Measurements from ENCODE around the gene ARMC2.
"Not testable (repeated sequence)": the region's sequence is repeated elsewhere in the genome, so short reads cannot be mapped to it uniquely, and the experiment has no call there.

ARMC2 gene

DNA sequence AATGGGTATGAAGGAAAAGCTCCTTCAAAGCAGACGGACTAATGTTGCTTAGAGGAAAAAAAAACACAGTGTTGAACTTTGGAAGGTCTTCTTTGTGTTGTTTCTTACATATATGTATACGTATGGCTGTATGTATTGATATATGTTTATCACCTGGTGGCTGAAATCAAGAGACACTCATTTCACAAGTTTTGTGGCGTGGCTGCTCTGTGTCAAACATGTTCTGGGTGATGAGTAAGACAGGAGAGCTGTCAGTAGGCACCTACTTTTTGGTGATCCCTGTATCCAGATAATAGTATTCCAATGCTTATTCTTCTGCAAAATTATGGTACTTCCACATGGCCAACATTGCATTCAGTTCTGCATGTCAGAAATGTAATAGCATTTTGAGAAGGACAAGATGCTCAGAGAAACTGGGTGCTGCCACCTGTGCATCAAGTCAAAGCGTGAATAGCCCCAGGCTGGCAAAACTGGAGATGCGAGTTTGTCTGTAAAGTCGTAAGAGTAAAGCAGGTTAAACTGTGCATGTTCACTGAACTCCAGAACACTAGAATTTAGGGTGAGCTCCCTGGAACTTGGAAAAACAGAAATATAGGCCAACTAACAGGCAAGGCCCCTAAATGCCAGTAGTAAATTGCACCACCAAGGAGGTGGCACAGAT lies 67.9 kb downstream of the ARMC2 start:
- no peak for DNase-seq (ENCODE audit: low read depth)

GRCh38 chr6:108920751-108921150 lies 72.5 kb downstream of the ARMC2 start:
- DNase-seq (ENCODE audit: low read depth) = no peak

DNA sequence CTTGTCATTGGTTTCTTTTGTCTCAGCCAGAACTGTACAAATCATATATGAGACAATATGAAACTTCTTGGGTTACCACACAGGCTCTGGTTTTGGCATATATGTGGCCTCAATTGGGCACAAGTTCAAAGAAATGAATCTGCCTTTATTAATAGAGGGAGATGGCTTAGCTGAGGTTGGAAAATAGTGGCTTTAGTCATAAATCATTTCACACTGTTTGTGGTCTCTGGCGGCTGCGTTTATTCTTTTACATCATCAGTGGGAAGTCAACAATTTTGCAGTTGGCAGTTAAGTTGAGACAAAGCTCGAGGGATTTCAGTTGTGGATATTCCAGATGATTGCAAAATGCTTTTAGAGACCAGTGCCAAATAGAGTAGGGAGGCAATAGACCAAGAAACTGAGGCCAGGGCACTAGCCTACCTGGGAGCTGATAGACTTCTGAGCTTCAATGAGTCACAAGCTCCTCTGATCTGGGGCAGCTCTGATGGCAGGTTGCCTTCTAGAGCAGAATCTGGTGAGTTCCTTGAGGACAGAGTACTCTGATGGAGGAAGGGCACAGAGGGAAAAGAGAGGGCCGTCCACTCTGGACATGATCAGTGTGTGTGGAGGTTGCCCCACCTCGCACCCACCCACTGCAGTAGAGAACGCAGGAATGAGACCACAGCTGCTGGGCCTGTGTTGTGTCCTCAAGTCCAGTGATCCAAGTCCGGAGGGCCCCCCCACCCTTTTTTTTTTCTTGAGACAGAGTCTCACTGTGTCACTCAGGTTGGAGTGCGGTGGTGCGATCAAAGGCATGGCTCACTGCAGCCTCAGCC lies 73.5 kb downstream of the ARMC2 start:
- no peak for DNase-seq (ENCODE audit: low read depth)

- no peak for DNase-seq (ENCODE audit: low read depth)
Measured at GRCh38 chr6:108922499-108922898, 74.3 kb downstream of the ARMC2 start.

DNA sequence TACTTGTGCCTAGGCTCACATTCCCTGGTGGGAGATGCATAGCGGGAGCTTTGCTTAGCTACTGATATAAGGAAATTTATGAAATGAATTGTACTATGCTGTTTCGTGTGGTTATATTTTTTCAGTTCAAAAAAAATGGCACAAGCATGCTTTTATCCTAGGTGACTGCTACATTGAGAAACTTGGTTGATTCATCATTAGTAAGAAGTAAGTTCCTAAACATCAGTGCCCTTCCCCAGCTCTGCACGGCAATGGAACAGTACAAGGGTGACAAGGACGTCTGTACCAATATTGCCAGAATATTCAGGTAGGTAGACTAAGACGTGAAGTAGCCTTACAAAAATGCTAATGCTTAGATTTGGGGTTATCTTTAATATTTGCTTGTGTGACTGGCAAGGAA lies 79.7 kb downstream of the ARMC2 start:
- no peak for DNase-seq (ENCODE audit: low read depth)

- DNase-seq (ENCODE audit: low read depth) = no peak
Measured at GRCh38 chr6:108928650-108929049, 80.4 kb downstream of the ARMC2 start.

DNA sequence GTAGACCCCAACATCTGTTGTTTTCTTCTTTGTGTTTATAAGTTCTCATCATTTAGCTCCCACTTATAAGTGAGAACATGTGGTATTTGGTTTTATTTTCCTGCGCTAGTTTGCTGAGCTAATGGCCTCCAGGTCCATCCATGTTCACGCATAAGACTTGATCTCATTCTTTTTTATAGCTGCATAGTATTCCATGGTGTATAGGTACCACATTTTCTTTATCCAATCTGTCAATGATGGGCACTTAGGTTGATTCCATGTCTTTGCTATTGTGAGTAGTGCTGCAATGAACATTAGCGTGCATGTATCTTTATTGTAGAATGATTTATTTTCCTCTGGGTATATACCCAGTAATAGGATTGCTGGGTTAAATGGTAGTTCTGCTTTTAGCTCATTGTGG lies 82.9 kb downstream of the ARMC2 start:
- not testable (repeated sequence) for DNase-seq (ENCODE audit: low read depth)

- no peak for DNase-seq (ENCODE audit: low read depth)
Measured at GRCh38 chr6:108937170-108937569, 88.9 kb downstream of the ARMC2 start.

- DNase-seq (ENCODE audit: low read depth) = no peak
Measured at GRCh38 chr6:108940741-108941140, 92.5 kb downstream of the ARMC2 start.

- DNase-seq (ENCODE audit: low read depth) = no peak
Measured at GRCh38 chr6:108941281-108941680, 93.1 kb downstream of the ARMC2 start.

DNA sequence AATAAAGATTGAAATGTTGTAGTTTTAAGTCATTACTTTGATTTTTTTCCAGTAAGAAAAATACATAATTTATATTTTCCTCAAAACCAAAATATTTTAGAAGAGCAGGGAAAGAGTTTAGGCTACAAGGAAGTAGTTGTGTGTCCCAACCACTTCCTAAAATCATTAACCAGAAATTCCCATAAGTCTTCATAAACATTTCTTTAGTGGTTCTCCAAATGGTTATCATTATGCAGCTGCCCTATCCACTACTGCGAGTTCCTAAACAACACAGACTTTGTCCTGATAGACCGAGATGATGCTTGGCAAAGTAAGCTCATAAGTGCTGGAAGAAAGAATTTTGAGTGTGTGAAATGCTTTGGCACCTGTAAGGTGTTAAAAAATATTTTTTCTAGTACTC lies 93.6 kb downstream of the ARMC2 start:
- no peak for DNase-seq (ENCODE audit: low read depth)

GRCh38 chr6:108942556-108943492 lies 94.6 kb downstream of the ARMC2 start:
- peak; percentile 47 for DNase-seq (ENCODE audit: low read depth)

GRCh38 chr6:108944071-108944470 lies 95.8 kb downstream of the ARMC2 start:
- no peak for DNase-seq (ENCODE audit: low read depth)

DNA sequence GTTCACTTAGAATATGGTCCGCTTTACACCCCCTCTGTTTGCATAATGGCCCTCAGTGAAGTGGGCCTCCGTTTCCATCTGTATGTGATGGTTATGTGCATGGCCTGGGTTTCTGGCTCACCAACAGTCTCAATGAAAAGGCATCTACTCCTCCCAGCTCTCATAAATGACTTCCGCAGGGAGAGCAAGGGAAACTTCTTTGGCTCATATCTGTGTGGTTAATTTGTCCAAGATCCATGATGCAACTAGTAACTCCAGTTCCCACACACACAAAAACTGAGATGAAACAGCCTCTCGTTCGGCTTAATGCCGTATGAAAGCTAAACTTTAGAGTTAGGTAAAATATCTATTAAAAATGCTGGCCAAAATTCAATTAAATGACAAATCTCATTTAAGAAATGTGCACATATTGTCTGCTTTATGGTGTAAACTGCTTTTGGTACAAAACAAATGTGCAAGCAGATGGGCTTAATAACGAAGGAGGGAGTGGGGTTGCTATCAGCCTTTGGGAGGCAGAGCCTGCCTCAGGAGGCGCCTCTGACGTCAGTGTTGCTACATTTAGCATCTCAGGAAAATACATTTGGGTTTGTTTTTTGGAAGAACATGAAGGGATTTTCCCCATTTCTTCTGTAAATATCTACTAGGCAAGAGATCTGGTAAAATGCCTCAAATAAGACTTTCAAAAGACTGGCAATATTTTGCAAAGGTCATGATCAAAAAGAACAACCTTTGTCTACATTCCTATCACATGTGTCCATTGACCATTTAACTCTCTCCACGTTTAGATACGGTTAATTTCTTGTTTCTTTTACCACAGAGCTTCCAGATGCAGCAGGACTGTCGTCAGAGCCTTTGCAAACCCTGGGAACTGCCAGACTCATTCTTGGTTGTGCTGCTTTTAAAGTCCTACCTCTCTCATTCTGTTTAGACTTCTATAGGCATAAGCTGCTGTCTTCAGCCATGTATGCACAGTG lies 96.8 kb downstream of the ARMC2 start:
- DNase-seq (ENCODE audit: low read depth) = no peak

DNA sequence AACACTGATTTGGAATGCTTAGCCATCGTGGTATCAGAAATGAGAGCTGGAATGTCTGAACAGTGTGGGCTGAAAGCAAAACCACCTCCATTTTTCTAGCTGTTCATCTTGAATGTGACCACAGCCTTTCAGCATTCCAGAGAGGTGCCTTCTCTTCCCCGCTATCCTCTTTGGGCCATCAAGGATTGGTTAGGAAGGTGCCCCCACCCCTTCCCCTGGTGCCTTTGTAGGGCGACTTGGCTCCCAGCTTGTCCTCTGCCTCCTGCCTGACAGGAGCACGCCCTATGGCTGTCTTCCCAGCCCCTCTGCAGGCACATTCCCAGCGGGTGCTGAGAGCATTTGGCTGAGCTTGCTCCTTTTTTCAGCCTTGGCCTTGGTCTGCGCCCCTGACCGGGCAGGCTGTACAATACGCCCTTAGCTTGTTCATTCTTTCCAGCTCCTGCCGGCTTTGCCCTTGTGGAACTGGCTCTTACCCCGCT lies 97.5 kb downstream of the ARMC2 start:
- no peak for DNase-seq (ENCODE audit: low read depth)

DNA sequence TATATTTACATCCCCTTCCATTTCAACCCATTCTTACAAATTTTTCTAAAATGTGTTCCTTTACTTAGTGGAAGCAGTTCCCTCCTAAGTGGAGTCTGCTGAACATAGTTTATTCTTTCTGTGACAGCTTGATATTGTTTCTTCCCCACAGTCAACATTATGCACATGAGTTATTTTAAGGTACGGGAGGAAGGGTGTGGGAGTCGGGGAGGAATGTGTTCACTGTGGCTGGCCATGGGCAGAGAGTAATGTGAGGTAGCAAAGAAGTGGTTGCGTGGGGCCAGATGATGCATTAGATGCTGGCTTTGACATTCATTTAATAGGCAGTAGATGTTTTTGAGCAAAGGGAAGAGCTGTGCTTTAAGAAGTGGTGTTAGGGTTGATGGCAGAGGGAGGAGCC lies 98.5 kb downstream of the ARMC2 start:
- no peak for DNase-seq (ENCODE audit: low read depth)

DNA sequence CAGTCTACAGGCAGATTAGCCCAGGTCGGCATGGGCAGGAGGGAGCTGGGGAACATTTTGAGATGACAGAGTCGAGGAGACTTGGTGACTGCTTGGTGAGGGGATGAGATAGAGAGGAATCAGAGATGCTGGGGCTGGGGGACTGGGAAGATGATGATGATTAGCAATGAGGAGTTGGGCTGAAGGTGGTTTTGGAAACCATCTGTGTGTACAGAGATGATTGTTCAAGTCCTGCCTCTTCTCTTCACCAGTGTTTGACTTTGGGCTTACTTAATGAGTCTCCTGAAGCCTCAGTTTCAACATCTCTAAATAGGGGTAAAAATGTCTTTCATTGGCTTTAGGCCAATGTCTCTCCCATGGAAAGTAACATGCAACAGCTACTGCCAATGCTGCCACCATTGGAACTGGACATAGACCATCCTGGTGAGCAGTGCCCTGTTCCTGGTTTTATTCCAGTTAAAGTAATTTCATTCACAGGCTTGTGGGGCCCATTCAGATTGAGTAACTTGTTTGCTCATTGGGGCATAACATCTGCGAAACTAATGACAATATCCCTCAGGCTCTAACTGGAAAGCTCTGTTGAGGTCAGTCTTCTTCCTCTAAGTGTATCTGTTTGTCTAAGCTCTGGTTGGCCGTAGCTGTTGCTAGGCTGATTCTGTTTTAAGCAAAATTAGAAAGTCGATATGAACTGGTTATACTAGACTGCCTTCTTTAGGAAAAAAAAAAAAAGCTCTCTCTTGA lies 99.1 kb downstream of the ARMC2 start:
- no peak for DNase-seq (ENCODE audit: low read depth)

DNA sequence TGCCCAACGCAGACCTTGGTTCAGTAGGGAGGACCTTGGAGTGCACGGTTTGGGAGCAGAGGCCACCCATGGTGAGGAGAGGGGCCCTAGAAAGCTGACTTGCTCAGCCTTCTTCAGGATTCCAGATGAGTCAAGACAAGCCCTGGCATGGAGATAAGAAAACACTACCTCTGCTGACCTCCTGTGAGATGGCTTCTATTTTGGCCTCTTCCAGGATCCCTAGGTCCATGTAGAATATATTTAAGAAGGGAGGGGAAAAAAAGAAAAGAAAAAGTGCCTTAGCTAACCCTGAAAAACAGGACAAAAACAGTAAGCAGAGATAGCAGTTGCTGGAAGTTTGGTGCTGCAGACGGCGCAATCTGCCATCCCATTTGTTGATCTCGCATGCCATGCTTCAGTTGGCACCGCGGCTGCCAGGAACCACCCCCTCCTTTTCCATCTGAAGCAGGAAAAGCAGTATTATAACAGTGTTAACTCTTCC lies 100.0 kb downstream of the ARMC2 start:
- DNase-seq (ENCODE audit: low read depth) = no peak

- no peak for DNase-seq (ENCODE audit: low read depth)
Measured at GRCh38 chr6:108951351-108951953, 103.2 kb downstream of the ARMC2 start.
